H1 (cell line): ENCODE measurements around the gene SAPCD1. TPM values are rescaled to one million over a fixed set of nuclear protein-coding genes. Genes with fewer than 3 reads are reported as not detected.
"Not testable (repeated sequence)": the region's sequence is repeated elsewhere in the genome, so short reads cannot be mapped to it uniquely, and the experiment has no call there.

Experiments used
- CTCF ChIA-PET: fragments of 300-600 bp; sonication (Branson Sonifier 250); formaldehyde crosslinking; loops from one replicate; lab custom pipeline; 2021; ENCODE audit not compliant: partially characterized antibody; lab: Charles Lee
- POLR2A ChIA-PET: fragments of 300-600 bp; sonication (Branson Sonifier 250); formaldehyde crosslinking; loops from one replicate; lab custom pipeline; 2021; ENCODE audit warnings: inconsistent platforms; ENCODE audit not compliant: partially characterized antibody; lab: Charles Lee
- DNase-seq, 2 experiments: peaks; one replicate each; pipeline versions ENCODE4 v3.0.0 to v3.0.0-alpha.2; 2010 to 2022; ENCODE audit warnings: low spot score in 2 of 2, low read depth in 1 of 2, mixed read lengths in 1 of 2
- FAIRE-seq: peaks from 2 replicates; lab custom pipeline; 2011; peaks lifted over from hg19 to GRCh38; lab: Jason Lieb, UNC
- H2AFZ ChIP-seq: 2 replicates; pipeline ENCODE4 v1.8.1; 2012; ENCODE audit warnings: low read length, inconsistent platforms
- H2AK5ac ChIP-seq: 2 replicates; pipeline ENCODE4 v1.6.1; 2013; ENCODE audit warnings: low read depth, low read length
- H2BK120ac ChIP-seq: replicated peaks from 2 replicates; pipeline ENCODE3; 2013; ENCODE audit warnings: low read depth, low read length, inconsistent platforms
- H2BK12ac ChIP-seq: 2 replicates; pipeline ENCODE4 v1.6.1; 2013; ENCODE audit warnings: low read depth, low read length
- H2BK15ac ChIP-seq: 2 replicates; pipeline ENCODE4 v1.6.1; 2013; ENCODE audit warnings: low read length
- H2BK20ac ChIP-seq: 2 replicates; pipeline ENCODE4 v1.6.1; 2013; ENCODE audit warnings: low read length
- H2BK5ac ChIP-seq: 2 replicates; pipeline ENCODE4 v1.6.1; 2013; ENCODE audit warnings: low read depth, low read length
- H3K14ac ChIP-seq: 2 replicates; pipeline ENCODE4 v1.6.1; 2013; ENCODE audit warnings: inconsistent platforms; ENCODE audit not compliant: insufficient read length
- H3K18ac ChIP-seq: 2 replicates; pipeline ENCODE4 v1.6.1; 2013; ENCODE audit warnings: low read length; ENCODE audit errors: extremely low read depth
- H3K23ac ChIP-seq: 2 replicates; pipeline ENCODE4 v1.6.1; 2013; ENCODE audit warnings: inconsistent platforms; ENCODE audit not compliant: insufficient read length
- H3K23me2 ChIP-seq: 2 replicates; pipeline ENCODE4 v1.6.1; 2013; ENCODE audit warnings: low read depth, low read length
- H3K27ac ChIP-seq: 2 replicates; pipeline ENCODE4 v1.6.1; 2011; ENCODE audit warnings: low read depth, low read length, inconsistent platforms
- H3K27me3 ChIP-seq, 4 experiments: replicated peaks in 1 of 4; 1 replicate in 1 of 4; 2 replicates in 3 of 4; pipeline versions ENCODE4 v1.6.1 to v1.8.1; 2011 to 2013; ENCODE audit warnings: low read length in 3 of 4, mild to moderate bottlenecking in 3 of 4, inconsistent platforms in 2 of 4, mixed read lengths in 2 of 4, moderate library complexity in 1 of 4; ENCODE audit not compliant: control insufficient read depth in 3 of 4, insufficient read depth in 3 of 4; ENCODE audit errors: extremely low read depth in 1 of 4
- H3K36me3 ChIP-seq, 4 experiments: 2 replicates each; pipeline versions ENCODE4 v1.6.1 to v1.8.1; 2011 to 2013; ENCODE audit warnings: mild to moderate bottlenecking in 4 of 4, low read length in 3 of 4, moderate library complexity in 2 of 4, control low read depth in 1 of 4, inconsistent platforms in 1 of 4; ENCODE audit not compliant: insufficient read depth in 4 of 4, control insufficient read depth in 2 of 4
- H3K4ac ChIP-seq: replicated peaks from 2 replicates; pipeline ENCODE3; 2013; ENCODE audit warnings: low read length, low read depth, mixed read lengths, inconsistent platforms; ENCODE audit not compliant: insufficient read length
- H3K4me1 ChIP-seq, 4 experiments: replicated peaks in 1 of 4; 1 replicate in 1 of 4; 2 replicates in 3 of 4; pipeline versions ENCODE4 v1.6.1 to v1.8.1; 2011 to 2013; ENCODE audit warnings: low read length in 3 of 4, inconsistent platforms in 2 of 4, mixed read lengths in 1 of 4; ENCODE audit not compliant: insufficient read depth in 4 of 4, control insufficient read depth in 3 of 4
- H3K4me2 ChIP-seq, 2 experiments: 2 replicates each; pipeline versions ENCODE4 v1.6.1 to v1.8.1; 2011 to 2013; ENCODE audit warnings: low read depth in 2 of 2, low read length in 2 of 2, control low read depth in 1 of 2, inconsistent platforms in 1 of 2, mild to moderate bottlenecking in 1 of 2; ENCODE audit not compliant: insufficient read depth in 1 of 2
- H3K4me3 ChIP-seq, 4 experiments: fragments of 200-600, 300-600 bp in 1 of 4; sonication (generic), shearing (Covaris generic), sonication (Bioruptor Twin) in 1 of 4; 2 replicates each; pipeline versions ENCODE4 v1.5.1 to v1.8.1; 2011 to 2016; ENCODE audit warnings: low read length in 4 of 4, low read depth in 3 of 4, control low read depth in 2 of 4, inconsistent platforms in 2 of 4, mild to moderate bottlenecking in 2 of 4, mixed read lengths in 1 of 4, moderate library complexity in 1 of 4; ENCODE audit not compliant: insufficient read depth in 2 of 4; ENCODE audit errors: extremely low read depth in 1 of 4
- H3K56ac ChIP-seq: replicated peaks from 2 replicates; pipeline ENCODE3; 2013; ENCODE audit warnings: low read depth, mild to moderate bottlenecking, mixed read lengths, low read length, inconsistent platforms; ENCODE audit not compliant: insufficient read length
- H3K79me1 ChIP-seq: 2 replicates; pipeline ENCODE4 v1.6.1; 2013; ENCODE audit warnings: low read depth, low read length, control low read depth
- H3K79me2 ChIP-seq, 2 experiments: 2 replicates each; pipeline versions ENCODE4 v1.6.1 to v1.8.1; 2012 to 2013; ENCODE audit warnings: low read length in 2 of 2, mild to moderate bottlenecking in 2 of 2, inconsistent platforms in 1 of 2; ENCODE audit not compliant: insufficient read depth in 2 of 2, control insufficient read depth in 1 of 2
- H3K9ac ChIP-seq, 4 experiments: replicated peaks in 1 of 4; 1 replicate in 1 of 4; 2 replicates in 3 of 4; pipeline versions ENCODE4 v1.6.1 to v1.8.1; 2011 to 2013; ENCODE audit warnings: low read depth in 3 of 4, low read length in 3 of 4, control low read depth in 2 of 4, mild to moderate bottlenecking in 2 of 4, moderate library complexity in 2 of 4, inconsistent platforms in 1 of 4; ENCODE audit errors: extremely low read depth in 1 of 4
- H3K9me3 ChIP-seq, 2 experiments: 2 replicates each; pipeline versions ENCODE4 v1.6.1 to v1.8.1; 2012 to 2013; ENCODE audit warnings: mild to moderate bottlenecking in 2 of 2, moderate library complexity in 2 of 2, control low read depth in 1 of 2, inconsistent platforms in 1 of 2, low read depth in 1 of 2, low read length in 1 of 2, mixed read lengths in 1 of 2; ENCODE audit not compliant: insufficient read depth in 2 of 2
- H4K20me1 ChIP-seq, 2 experiments: replicated peaks in 1 of 2; 2 replicates each; pipeline versions ENCODE3 to v1.8.1; 2011 to 2013; ENCODE audit warnings: inconsistent platforms in 2 of 2, low read length in 2 of 2, mild to moderate bottlenecking in 1 of 2; ENCODE audit not compliant: insufficient read depth in 2 of 2, control insufficient read depth in 1 of 2
- H4K5ac ChIP-seq: 2 replicates; pipeline ENCODE4 v1.6.1; 2013; ENCODE audit warnings: low read length, low read depth, mixed read lengths, inconsistent platforms; ENCODE audit not compliant: insufficient read length
- H4K8ac ChIP-seq: 2 replicates; pipeline ENCODE4 v1.8.0; 2013; ENCODE audit warnings: mild to moderate bottlenecking, moderate library complexity, low read length, inconsistent platforms; ENCODE audit not compliant: insufficient read depth; ENCODE audit errors: extremely low read depth
- H4K91ac ChIP-seq: replicated peaks from 2 replicates; pipeline ENCODE3; 2013; ENCODE audit warnings: low read length, mixed read lengths, inconsistent platforms; ENCODE audit not compliant: insufficient read length
- WGBS, 2 experiments: shearing (Covaris generic) in 1 of 2; methylation state at CpG; one replicate each; pipeline versions ENCODE4 v1.1.6 to v1.1.7; 2013 to 2015; ENCODE audit warnings: low lambda C conversion rate in 2 of 2, mixed read lengths in 2 of 2, inconsistent platforms in 1 of 2, low coverage in 1 of 2, missing lambda C conversion rate in 1 of 2; ENCODE audit not compliant: insufficient replicate concordance in 2 of 2, insufficient coverage in 1 of 2, insufficient read length in 1 of 2; ENCODE audit errors: extremely low coverage in 1 of 2, missing lambda C conversion rate in 1 of 2; 5-methylcytosine and 5-hydroxymethylcytosine counted together
- polyA plus RNA-seq, 7 experiments: library from polyadenylated mRNA; depleted of rRNA in 3 of 7; stranded (reverse) in 5 of 7; unstranded in 2 of 7; fragments of >200 nt in 5 of 7; fragments of 200-250 nt in 2 of 7; gene quantifications; 1 replicate in 5 of 7; 2 replicates in 1 of 7; 4 replicates in 1 of 7; pipeline versions ENCODE4 v1.2.1 to v1.2.3, GENCODE V29; 2011 to 2013; ENCODE audit warnings: missing spikeins in 2 of 7, mixed read lengths in 2 of 7
- total RNA-seq: library from RNA; stranded (reverse); fragmentation: NEBNext Ultra II Directional; extraction: Animal tissue kit (Norgen Biotek cat#: 25700); gene quantifications from 2 replicates; pipeline ENCODE4 v1.2.1, GENCODE V29; 2021

Gene SAPCD1
- total and polyA plus RNA-seq, 2 of the 8 experiments (the other 6 are each of a cell fraction or from before 2014, with no cell fraction given) = 3.1 to 5.9 TPM

- CTCF ChIA-PET = interaction anchor here (0.6 to 3.9 kb wide), 5 partner anchors 15 to 1791 kb away, joined by 3 to 21 read pairs (median 7); partner anchors contain the start of gene DDAH2
- not testable (repeated sequence) for H3K9ac ChIP-seq, H4K20me1 ChIP-seq, H3K9me3 ChIP-seq, H3K27me3 ChIP-seq, H2AFZ ChIP-seq, DNase-seq, H3K56ac ChIP-seq, H2BK5ac ChIP-seq, H4K8ac ChIP-seq, H3K14ac ChIP-seq, H3K4me2 ChIP-seq, H3K4ac ChIP-seq, H4K91ac ChIP-seq, H3K4me3 ChIP-seq, H3K23ac ChIP-seq, H2BK12ac ChIP-seq, H2BK120ac ChIP-seq, H3K18ac ChIP-seq, H3K36me3 ChIP-seq, H4K5ac ChIP-seq, FAIRE-seq, H3K27ac ChIP-seq, H3K79me1 ChIP-seq, H3K23me2 ChIP-seq, H2BK15ac ChIP-seq, H3K4me1 ChIP-seq, H2AK5ac ChIP-seq, H2BK20ac ChIP-seq
- peaks cover 5 to 18% of the 10 kb centered on the region in 2 experiments; a peak in 2 of 4 replicates for H3K79me2 ChIP-seq
- WGBS, 2 experiments = 95% methylated on average over 10 of the region's 10 CpGs; no CpG with 5 or more reads in 1 of the 2 experiments
- POLR2A ChIA-PET = interaction anchor here (0.7 to 3.7 kb wide), 4 partner anchors 11 to 127 kb away, joined by 3 to 25 read pairs (median 4); no protein-coding TSS in a partner anchor
Observed at GRCh38 chr6:31808599-31808998, 46.1 kb downstream of the SAPCD1 start.
